BE2C (cell line): ENCODE data around the gene KCNJ1.

ENCODE experiments used
- DNase-seq: peaks from one replicate; pipeline ENCODE4 v3.0.0-alpha.2; 2020
- H3K27me3 ChIP-seq: fragments of 250-450 bp; sonication (Bioruptor Pico); 2 replicates; pipeline ENCODE4 v1.5.1; 2020; ENCODE audit warnings: mild to moderate bottlenecking
- H3K36me3 ChIP-seq: fragments of 250-450 bp; sonication (Bioruptor Pico); 2 replicates; pipeline ENCODE4 v1.5.1; 2020; ENCODE audit warnings: mild to moderate bottlenecking
- H3K4me1 ChIP-seq: fragments of 250-450 bp; sonication (Bioruptor Pico); 2 replicates; pipeline ENCODE4 v1.5.1; 2020
- H3K4me3 ChIP-seq: 2 replicates; pipeline ENCODE4 v1.5.1; 2011; ENCODE audit warnings: low read depth, low read length
- H3K9me3 ChIP-seq: fragments of 250-450 bp; sonication (Bioruptor Pico); 2 replicates; pipeline ENCODE4 v1.5.1; 2020
- TF ChIP-seq, protein P1 (sequence below): IDR thresholded peaks from 2 replicates; pipeline ENCODE4 v1.5.1; 2012; ENCODE audit warnings: mild to moderate bottlenecking, low read depth, low read length

Gene KCNJ1

DNA sequence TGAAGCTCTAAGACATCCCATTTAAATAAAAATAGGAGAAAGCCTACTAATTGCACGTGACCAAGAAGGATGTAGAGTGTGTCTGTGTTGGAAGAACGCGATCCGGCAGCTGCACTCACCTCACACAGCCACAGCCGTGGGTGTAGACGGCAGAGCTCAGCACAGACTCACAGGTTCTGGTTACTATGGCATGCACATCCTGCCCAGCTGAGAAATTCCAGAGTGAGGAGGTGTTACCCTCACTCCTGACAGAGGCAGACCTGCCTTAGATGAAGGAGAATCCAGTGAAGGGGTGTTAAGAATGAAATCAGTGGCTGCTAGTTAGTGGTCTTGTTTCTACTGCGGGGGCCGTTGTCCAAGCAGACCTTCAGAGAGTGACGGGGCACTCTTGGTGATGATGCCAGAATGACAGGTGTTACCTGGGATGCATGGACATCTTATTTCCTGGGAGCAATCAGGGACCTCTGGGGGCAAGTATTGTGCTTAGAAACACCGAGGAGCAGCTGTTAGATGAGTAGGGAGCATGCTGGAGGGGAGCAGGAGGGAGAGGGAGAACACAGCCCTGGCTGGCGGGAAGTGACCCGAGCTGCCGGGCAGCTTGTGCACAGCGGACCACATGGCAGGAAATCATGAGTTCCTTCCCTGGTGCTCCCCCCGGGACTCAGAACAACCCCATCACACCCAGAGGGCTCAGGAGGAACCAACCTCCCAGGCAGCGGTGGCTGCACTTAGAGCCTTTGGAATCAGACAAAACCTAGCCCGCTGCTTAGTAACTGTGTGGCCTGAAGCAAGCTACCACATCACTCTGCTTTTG lies 36.4 kb upstream of the KCNJ1 start:
- no peaks in the 10 kb centered on the region for H3K36me3 ChIP-seq
- no peak for DNase-seq
- H3K4me3 ChIP-seq = no peak overlapping the region
- H3K9me3 ChIP-seq = no peaks in the 10 kb centered on the region
- TF ChIP-seq, protein P1, sequence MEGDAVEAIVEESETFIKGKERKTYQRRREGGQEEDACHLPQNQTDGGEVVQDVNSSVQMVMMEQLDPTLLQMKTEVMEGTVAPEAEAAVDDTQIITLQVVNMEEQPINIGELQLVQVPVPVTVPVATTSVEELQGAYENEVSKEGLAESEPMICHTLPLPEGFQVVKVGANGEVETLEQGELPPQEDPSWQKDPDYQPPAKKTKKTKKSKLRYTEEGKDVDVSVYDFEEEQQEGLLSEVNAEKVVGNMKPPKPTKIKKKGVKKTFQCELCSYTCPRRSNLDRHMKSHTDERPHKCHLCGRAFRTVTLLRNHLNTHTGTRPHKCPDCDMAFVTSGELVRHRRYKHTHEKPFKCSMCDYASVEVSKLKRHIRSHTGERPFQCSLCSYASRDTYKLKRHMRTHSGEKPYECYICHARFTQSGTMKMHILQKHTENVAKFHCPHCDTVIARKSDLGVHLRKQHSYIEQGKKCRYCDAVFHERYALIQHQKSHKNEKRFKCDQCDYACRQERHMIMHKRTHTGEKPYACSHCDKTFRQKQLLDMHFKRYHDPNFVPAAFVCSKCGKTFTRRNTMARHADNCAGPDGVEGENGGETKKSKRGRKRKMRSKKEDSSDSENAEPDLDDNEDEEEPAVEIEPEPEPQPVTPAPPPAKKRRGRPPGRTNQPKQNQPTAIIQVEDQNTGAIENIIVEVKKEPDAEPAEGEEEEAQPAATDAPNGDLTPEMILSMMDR = no peak
- peaks cover 44% of the 10 kb centered on the region for H3K27me3 ChIP-seq
- 0 out of 2 replicates have a peak, but pooled peaks cover under 1% of the 10 kb centered on the region for H3K4me1 ChIP-seq

DNA sequence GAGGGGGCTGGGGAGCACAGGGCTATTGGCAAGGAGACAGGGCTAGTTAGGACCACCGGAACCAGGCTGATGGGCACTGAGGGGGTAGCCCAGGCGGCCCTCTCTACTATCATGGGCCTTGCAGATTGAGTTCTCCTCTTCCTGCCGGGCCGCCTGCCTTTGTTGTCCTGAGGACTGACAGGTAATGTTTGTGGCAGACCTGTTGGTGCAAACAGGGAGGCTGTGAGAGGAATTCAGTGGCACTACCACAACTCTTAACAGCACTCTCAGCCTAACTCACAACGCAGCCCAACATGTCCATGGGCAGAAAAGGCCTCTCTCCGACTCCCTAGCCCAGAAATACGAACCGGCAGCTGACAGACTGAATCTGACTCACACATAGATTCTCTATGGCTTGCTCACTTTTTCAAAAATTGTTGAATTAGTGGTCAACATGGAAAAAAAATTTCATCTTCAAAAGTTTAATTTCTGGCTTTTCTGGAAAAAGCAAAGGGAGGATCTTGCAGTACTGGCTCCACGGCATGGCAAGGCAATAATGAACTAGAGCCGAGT lies 35.5 kb upstream of the KCNJ1 start:
- H3K4me3 ChIP-seq = no peak overlapping the region
- DNase-seq = no peak
- H3K36me3 ChIP-seq = no peaks in the 10 kb centered on the region
- TF ChIP-seq, protein P1 = no peak
- H3K9me3 ChIP-seq = no peaks in the 10 kb centered on the region
- no peaks in the 10 kb centered on the region for H3K4me1 ChIP-seq
- peaks cover 46% of the 10 kb centered on the region for H3K27me3 ChIP-seq

DNA sequence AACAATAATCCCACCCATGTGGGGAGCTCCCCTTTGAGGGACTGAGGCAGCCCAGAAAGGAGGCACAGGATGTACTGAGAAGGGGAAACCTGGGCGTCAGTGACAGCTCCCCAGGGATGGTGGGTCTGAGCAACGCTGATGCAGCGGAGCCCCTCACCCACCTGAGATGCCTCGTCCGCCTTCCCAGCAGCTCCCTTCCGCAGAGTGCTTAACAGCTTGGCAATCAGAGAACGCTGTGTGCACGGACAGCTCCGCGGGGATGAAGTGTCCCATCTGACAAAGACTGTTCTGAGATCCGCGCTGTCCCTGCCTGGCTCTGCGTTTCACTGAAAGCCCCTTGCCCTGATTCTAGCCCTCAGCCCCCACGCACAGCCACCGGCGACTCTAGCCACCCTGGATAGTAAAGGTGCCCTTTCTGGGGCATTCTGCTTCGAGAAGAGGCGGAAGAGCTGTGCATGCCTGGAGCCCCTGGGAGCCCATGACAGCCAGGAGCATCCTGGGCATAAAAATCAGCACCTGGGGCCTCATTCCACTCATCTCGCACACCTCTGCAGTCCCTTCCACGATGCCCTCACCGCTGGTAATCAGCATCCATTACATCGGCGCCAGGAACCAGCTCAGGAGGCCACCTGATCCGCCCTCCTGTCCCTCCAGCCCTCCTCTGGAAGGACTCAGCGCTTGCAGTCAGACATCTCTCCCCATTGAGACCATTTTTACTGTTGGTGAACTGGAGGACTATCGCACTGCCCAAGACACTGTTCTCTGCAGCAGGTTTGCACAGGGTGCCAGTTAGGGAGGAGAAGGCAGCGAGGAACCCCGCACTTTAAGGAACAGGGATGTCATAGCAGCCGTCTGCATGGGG lies 34.8 kb upstream of the KCNJ1 start:
- Histone ChIP-seq H3K27me3 (peaks cover 46% of the 10 kb centered on the region), H3K9me3 (no peaks in the 10 kb centered on the region), H3K4me3 (no peak overlapping the region), H3K36me3 (no peaks in the 10 kb centered on the region), H3K4me1 (no peaks in the 10 kb centered on the region)
- no peak for DNase-seq
- TF ChIP-seq, protein P1 = no peak

DNA sequence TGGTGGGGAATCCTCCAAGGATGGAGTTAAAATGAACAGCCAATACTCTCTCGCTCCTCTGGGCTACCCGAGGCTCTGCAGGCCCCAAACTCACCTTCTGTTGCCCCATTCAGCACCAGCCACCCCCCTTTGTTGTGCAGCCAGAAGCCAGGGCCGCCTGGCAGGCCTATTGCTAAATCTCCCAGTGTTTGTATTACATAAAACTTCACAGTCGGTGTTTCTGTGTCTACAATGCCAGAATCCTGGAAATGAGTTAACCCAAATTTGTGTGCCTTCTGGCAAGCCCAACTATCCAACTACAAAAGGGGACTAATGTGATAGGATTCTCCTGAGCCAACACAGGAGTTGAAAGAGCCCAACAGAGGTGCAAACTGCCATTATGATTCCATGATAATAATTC lies 33.4 kb upstream of the KCNJ1 start:
- no peak for DNase-seq
- no peak overlapping the region for H3K4me3 ChIP-seq
- peaks cover 46% of the 10 kb centered on the region for H3K27me3 ChIP-seq
- H3K36me3 ChIP-seq = no peaks in the 10 kb centered on the region
- no peaks in the 10 kb centered on the region for H3K4me1 ChIP-seq
- H3K9me3 ChIP-seq = no peaks in the 10 kb centered on the region
- TF ChIP-seq, protein P1 = no peak

DNA sequence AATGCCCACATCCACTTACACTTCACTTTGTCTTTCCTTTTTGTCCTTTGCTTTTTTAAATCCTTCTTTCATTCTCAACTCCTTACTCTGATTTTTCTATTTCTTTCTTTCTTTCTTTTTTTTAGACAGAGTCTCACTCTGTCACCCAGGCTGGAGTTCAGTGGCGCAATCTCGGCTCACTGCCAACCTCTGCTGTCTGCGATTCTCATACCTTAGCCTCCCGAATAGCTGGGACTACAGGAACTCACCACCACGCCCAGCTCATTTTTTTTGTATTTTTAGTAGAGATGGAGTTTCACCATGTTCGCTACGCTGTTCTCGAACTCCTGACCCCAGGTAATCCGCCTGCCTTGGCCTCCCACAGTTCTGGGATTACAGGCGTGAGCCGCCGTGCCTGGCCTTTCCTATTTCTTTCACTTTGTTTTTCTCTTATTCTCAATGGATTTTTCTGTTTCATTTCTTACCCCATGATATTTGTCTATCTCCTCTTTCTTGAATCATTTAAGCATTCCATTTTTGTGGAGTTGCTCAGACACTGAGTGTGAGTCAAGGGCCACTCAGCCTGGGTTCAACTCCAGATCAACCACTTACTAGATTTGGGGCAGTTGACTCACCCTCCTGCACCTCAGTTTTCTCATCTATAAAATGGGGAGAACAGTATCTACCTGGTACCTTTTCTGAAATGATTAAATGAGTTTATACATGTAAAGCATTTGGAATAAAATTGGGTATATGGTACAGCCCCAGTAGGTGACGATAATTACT lies 31.7 kb upstream of the KCNJ1 start:
- DNase-seq = no peak
- no peaks in the 10 kb centered on the region; the same call in 1 of the 2 replicates for H3K4me1 ChIP-seq
- TF ChIP-seq, protein P1 = no peak

More for the DNA sequence above, 31.7 kb upstream of the KCNJ1 start:
- peaks cover 36% of the 10 kb centered on the region for H3K27me3 ChIP-seq
- no peaks in the 10 kb centered on the region for H3K9me3 ChIP-seq
- H3K36me3 ChIP-seq = no peaks in the 10 kb centered on the region
- H3K4me3 ChIP-seq = no peak overlapping the region
